ENCODE measurements around the gene BNIP2.

DNA sequence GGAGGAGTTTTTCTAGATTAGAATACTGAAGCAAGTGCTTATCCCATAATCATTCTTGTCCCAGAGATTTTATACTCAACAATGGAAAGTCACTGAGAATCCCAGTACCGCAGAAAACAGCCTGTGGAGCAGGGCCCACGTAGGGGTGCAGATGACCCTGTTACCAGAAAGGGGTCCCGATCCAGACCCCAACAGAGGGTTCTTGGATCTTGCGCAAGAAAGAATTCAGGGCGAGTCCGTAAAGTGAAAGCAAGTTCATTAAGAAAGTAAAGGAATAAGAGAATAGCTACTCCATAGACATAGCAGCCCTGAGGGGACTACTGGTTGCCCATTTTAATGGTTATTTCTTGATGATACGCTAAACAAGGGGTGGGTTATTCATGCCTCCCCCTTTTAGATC is 75.0 kb downstream of the BNIP2 start:
- TF ChIP-seq GATA2 (IDR thresholded peaks at IDR 0.05; ENCODE audit: low read depth, low read length) (no peak), GATA3 (IDR thresholded peaks at IDR 0.05; ENCODE audit: low read depth, low read length) (no peak)

All from SH-SY5Y (cell line).